ENCODE data around the gene LRRC8D.

- no peak for TF ChIP-seq STAG1 (CRISPR knock-in tag; IDR thresholded peaks at IDR 0.05; ENCODE audit: borderline replicate concordance)
- TF ChIP-seq CHD1 (IDR thresholded peaks at IDR 0.05; ENCODE audit: low read length), result no peak
- peak; percentile 37 to 51; a peak in 2 of 4 replicates for TF ChIP-seq KDM1A (IDR thresholded peaks at IDR 0.05)
- TF ChIP-seq EP300 (IDR thresholded peaks at IDR 0.05; ENCODE audit: low read length), result no peak
- TF ChIP-seq FOXM1 (IDR thresholded peaks at IDR 0.05; ENCODE audit: low read depth), result no peak
- no peak for TF ChIP-seq FOXM1 (CRISPR knock-in tag; IDR thresholded peaks at IDR 0.05; ENCODE audit: low read depth)
- TF ChIP-seq POLR2AphosphoS5 (IDR thresholded peaks at IDR 0.05; ENCODE audit: control insufficient read depth, insufficient read depth, low read depth, low read length), result no peak
- no peak for TF ChIP-seq OTX1 (CRISPR knock-in tag; IDR thresholded peaks at IDR 0.05)
These were observed 97.9 kb downstream of the LRRC8D start for GRCh38 chr1:89918794-89919155.
